Measurements from ENCODE around the gene CREBBP.

GRCh38 chr16:3837851-3838586, 42.5 kb downstream of the CREBBP start:
- TF ChIP-seq, protein P1, sequence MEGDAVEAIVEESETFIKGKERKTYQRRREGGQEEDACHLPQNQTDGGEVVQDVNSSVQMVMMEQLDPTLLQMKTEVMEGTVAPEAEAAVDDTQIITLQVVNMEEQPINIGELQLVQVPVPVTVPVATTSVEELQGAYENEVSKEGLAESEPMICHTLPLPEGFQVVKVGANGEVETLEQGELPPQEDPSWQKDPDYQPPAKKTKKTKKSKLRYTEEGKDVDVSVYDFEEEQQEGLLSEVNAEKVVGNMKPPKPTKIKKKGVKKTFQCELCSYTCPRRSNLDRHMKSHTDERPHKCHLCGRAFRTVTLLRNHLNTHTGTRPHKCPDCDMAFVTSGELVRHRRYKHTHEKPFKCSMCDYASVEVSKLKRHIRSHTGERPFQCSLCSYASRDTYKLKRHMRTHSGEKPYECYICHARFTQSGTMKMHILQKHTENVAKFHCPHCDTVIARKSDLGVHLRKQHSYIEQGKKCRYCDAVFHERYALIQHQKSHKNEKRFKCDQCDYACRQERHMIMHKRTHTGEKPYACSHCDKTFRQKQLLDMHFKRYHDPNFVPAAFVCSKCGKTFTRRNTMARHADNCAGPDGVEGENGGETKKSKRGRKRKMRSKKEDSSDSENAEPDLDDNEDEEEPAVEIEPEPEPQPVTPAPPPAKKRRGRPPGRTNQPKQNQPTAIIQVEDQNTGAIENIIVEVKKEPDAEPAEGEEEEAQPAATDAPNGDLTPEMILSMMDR (conservative IDR thresholded peaks at IDR 0.05; ENCODE audit: low read depth in 2 of 2): no peak
- TF ChIP-seq CREB1 (CRISPR knock-in tag; IDR thresholded peaks at IDR 0.05; ENCODE audit: low read depth): no peak
- TF ChIP-seq, protein P2, sequence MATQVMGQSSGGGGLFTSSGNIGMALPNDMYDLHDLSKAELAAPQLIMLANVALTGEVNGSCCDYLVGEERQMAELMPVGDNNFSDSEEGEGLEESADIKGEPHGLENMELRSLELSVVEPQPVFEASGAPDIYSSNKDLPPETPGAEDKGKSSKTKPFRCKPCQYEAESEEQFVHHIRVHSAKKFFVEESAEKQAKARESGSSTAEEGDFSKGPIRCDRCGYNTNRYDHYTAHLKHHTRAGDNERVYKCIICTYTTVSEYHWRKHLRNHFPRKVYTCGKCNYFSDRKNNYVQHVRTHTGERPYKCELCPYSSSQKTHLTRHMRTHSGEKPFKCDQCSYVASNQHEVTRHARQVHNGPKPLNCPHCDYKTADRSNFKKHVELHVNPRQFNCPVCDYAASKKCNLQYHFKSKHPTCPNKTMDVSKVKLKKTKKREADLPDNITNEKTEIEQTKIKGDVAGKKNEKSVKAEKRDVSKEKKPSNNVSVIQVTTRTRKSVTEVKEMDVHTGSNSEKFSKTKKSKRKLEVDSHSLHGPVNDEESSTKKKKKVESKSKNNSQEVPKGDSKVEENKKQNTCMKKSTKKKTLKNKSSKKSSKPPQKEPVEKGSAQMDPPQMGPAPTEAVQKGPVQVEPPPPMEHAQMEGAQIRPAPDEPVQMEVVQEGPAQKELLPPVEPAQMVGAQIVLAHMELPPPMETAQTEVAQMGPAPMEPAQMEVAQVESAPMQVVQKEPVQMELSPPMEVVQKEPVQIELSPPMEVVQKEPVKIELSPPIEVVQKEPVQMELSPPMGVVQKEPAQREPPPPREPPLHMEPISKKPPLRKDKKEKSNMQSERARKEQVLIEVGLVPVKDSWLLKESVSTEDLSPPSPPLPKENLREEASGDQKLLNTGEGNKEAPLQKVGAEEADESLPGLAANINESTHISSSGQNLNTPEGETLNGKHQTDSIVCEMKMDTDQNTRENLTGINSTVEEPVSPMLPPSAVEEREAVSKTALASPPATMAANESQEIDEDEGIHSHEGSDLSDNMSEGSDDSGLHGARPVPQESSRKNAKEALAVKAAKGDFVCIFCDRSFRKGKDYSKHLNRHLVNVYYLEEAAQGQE (IDR thresholded peaks at IDR 0.05; ENCODE audit: unreplicated experiment): no peak
- TF ChIP-seq JUNB (IDR thresholded peaks at IDR 0.05; ENCODE audit: unreplicated experiment): no peak
